Stimulated activated CD4-positive, alpha-beta T cell treated with anti-CD3 and anti-CD28 coated beads, Interleukin-15, amount 100 ng/mL, for 48 hours (primary cell): ENCODE measurements around the gene DOCK1.

Experiments used
- DNase-seq, 2 donors: peaks; one replicate each; pipeline ENCODE4 v3.0.0-alpha.2; 2020; ENCODE audit warnings: low read depth in 2 of 2

Gene DOCK1

DNA sequence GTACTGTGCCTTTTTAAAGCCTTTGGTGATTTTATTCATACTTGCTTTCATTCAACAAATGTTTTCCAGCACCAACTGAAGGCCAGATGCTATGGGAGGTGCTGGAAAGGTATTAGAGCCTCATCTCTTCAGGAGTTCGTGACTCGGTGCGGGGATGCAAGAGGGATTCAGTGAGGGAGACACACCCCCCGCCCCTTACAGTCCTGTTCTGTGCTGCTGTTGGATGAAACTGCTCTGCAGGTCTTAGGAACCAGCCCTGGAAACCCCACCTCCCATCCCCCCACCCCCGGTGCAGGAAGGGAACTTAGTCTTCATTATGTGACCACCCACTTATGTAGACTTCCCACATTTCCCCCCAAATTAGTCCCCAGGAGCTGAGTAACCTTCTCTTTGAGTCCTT is 180.7 kb downstream of the DOCK1 start:
- no peak for DNase-seq

DNA sequence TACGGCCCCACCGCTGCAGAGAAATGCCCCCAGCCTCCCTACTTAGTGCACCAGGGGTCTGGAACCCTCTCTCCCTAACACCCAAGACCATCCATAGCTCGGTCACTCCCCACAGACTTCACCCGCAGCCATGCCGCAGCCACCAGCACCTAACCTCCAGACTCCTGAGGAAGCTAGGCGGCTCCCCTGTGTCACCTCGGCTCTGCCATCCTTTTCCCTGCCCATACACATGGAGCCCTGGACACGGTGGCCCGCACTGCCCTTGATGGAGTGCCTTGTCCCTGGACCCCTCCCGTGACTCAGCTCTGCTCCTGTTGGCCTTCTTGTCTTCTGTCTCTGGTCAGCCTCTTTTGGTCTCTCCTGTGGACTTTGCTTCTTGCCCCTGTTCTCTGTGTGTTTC is 183.7 kb downstream of the DOCK1 start:
- no peak for DNase-seq

GRCh38 chr10:127089446-127089845 is 184.2 kb downstream of the DOCK1 start:
- no peak for DNase-seq

- no peak for DNase-seq
Observed at GRCh38 chr10:127090138-127090537, 184.9 kb downstream of the DOCK1 start.

- no peak for DNase-seq
Observed at GRCh38 chr10:127091354-127091753, 186.1 kb downstream of the DOCK1 start.

DNA sequence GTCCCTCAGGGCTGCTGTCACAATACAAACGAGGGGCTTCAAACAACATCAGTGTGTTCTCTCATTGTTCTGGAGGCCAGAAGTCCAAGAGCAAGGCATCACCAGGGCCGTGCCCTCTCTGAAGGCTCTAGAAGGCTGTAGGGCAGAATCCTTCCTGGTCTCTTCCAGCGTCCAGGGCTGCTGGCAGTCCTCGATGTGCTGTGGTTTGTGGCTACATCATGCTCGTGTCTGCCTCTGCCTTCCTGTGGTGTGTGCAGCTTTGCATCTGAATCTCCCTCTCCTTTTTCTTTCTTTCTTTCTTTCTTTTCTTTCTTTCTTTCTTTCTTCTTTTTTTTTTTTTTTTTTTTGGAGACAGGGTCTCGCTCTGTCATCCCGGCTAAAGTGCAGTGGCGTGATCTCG is 187.7 kb downstream of the DOCK1 start:
- no peak for DNase-seq

DNA sequence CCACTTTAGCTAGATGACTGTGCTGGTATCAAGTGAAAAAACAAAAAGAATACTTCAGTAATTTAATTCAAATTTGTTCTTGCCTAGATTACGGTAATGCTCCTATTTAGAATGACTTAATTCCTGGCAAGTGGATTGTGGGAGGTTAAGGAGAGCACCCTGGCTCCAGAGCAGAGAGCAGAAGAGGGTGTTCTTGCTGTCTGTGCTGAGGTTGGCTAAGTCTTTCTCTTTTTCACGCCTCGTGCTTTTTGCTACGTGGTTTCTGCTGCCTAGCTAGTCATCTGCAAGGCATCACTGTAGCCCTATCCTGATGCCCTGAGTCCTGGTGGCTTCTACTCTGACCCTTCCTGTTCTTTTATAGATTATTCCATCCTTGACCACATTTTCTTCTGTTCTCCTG is 189.8 kb downstream of the DOCK1 start:
- DNase-seq, result no peak

- no peak for DNase-seq
Observed at GRCh38 chr10:127100983-127101615, 195.9 kb downstream of the DOCK1 start.

DNA sequence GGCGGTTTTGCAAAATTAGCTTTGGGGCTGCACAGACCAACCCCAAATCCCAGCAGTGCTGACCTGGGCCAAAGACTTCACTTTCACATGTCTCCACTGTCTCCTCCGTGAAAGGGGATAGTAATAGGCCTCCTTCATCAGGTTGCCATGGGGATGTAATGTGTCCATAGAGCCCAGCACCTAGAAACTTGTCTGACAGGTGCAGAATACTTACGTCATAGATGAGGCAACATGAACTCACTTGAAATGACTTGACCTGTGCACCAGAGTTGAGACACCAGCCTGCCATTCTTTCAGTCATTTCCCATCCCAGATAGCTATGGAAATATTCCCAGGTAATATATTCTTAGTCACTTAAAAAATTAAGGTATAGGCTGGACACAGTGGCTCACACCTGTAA is 196.9 kb downstream of the DOCK1 start:
- no peak for DNase-seq

- no peak for DNase-seq
Observed at GRCh38 chr10:127115100-127115499, 209.9 kb downstream of the DOCK1 start.

- no peak for DNase-seq
Observed at GRCh38 chr10:127117125-127117524, 211.9 kb downstream of the DOCK1 start.

DNA sequence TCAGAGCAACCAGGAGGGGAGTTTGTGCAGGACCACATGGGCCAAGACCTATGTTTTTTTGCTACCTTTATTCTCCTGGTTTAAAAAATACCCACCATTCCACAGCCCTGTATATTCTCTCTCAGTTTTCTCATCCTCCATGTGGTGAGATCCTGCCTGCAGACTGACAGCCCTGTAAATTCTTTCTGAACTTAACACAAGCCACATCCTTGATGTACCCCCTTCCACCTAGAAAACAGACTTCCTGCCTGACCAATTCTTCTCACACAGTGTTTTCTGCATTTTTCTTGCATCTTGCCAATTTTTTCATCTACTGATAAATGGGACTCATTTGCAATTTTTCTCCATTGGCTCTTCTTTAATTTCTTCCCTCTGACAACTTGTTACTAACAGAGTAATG is 212.8 kb downstream of the DOCK1 start:
- DNase-seq, result no peak

DNA sequence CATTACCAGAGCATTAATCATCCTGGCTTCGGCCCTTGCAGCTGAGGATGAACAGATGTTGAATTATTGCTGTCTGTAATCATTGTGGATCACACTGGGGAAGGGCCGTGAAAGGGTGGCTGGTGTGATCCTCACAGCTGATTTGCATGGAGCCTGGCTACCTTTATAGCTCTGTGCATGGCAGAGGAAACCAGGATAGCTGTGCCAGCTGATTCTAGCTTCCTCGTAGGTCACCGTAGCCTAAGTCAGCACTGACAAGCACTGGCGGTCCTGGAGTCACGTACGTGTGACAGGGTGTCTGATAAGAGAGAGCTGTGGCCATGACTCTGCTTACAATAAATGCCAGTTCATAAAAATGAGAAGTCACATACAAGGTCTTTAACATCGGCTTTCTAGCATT is 214.7 kb downstream of the DOCK1 start:
- DNase-seq, result no peak

DNA sequence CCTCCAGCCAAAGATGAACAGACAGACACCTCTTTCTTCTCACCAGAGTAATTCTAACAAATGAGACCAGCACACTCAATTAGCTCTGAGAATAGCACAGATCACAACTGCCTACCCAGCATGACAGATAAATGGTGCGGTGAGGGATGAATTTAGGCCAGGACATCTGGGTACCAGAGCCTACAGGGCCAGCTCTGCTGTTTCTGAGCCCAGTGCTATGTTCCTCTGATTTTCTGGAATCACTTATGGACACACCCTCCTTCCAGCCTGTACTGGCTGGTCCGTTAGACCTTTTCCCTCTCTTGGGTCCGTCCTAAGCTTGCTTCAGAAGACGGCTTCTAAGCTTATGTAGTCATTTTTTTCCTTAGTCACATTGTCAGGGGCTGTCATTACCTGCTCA is 217.6 kb downstream of the DOCK1 start:
- no peak for DNase-seq

DNA sequence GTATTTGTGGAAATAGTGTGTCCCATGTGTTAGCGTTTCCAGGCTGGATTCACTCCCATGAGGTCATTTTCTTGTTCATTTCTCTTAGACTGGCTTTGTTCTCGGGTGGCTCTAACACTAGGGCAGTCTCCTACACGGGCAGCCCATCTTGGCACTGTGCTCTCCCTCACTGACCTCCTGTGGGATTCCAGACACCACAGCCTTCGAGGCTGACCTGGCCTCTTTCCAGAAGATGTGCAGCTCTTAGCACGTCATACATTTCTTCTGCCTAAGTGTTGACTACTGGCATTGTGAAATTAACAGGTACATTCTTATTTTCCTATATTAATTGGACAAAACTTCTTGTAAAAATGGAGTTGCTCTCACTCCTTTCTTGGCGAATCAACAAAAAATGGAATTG is 218.4 kb downstream of the DOCK1 start:
- DNase-seq, result no peak

GRCh38 chr10:127125331-127125730 is 220.1 kb downstream of the DOCK1 start:
- DNase-seq, result no peak

- DNase-seq, result no peak
Observed at GRCh38 chr10:127127822-127128221, 222.6 kb downstream of the DOCK1 start.

DNA sequence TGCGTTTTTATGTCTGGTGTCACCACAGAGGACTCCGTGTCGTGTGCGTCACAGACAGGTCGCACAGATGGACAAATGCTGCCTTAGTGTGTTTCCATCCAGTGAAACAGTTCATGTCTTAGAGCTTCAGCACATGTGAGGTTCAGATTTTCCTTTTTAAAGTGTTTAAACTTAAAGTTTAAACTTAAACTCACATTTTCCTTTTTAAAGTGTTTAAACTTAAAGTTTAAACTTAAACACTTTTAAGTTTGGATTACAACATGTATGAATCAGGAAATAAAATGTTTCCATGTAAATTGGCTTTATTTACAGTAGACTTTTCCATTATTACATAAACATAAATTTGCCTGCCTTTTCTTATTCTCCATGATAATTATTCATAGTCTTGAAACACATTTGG is 223.9 kb downstream of the DOCK1 start:
- no peak for DNase-seq

DNA sequence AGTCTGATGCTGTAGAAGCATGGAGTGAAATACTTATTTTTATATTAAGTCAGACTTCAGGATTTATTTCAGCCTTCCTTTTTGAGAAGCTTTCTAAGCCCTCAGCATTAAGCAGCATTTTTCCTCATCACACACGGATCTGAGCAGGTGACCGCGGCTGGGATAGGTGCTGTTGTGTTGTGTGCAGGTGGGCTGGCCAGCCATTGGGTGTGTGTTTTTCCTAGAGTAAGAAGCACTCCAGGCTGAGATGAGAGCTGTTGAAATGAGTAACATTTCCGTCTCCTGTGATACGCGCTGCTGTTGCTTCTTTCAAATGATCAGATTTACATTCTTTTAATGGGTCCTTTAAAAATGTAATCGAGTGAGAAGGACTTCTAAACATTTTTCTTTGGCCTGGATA is 227.2 kb downstream of the DOCK1 start:
- no peak for DNase-seq

DNA sequence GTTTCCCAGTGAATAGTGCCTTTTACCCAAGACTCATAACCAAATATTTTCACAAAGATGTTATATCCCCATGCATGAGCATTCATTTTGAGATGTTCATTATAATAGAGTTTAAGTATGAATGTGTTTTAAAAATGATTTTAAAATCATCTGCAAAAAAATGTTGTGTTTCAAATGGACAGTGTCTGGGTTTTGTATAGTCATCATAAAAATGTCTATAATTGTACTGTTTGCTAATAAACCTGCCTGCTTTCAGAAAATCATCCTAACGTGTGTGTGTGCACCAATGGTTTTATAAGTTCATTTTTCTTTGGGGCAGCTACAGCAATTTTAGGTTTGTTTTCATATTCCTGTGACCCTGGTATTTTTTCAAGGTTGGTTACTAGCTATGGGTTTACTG is 228.0 kb downstream of the DOCK1 start:
- no peak for DNase-seq

- DNase-seq, result no peak
Observed at GRCh38 chr10:127133672-127134500, 228.7 kb downstream of the DOCK1 start.

DNA sequence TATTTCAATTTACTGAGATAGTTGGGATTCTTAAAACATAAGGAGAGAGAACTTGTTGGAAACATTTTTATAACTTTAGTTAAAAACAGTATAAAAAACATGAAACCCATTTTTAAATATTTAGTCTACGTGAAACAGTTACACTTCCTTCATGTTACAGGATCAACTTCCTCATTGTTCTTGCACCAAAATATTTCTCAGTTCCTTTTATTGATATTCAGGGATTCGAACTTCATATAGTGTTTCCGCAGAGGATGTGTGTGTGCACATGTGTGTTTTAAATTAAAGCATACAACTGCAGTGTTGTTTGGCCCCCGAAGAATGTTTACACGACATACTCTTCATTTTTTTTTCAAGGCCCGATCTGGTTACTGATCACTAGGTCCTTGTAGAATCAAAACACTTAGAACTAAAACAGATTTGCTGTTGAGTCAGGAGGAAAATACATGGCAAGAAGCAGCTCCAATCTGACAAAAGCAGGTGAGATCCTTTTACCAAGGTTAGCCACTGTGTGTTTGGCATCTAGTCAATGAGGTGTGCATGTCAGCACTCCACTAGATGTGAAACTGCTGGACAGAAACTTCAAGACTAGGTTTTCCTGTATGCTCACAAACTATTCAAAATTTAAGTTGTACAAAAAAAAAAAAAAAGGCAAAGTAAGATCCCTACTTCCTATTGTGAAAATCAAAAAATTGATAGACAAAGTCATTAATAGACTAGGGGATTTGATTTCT is 230.8 kb downstream of the DOCK1 start:
- DNase-seq, result no peak

DNA sequence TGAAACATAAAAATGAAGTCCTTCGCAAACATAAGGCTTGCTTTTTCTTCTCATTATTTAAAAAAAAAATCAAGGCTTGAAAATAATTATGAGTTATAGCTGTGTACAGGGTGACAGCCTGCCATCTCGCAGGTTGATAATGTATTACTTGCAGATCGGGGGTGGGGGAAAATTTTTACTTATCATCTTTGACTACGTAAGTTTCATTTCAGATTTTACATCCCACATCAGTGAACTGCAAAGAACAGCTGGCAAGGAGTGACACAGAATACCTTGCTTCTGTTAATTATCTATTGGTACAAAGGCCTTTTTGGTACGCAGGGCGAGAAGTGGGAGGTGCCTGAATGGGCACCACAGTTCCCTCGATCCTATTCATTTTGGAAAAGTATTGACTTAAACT is 232.2 kb downstream of the DOCK1 start:
- DNase-seq, result no peak
